BLaER1 (cell line): ENCODE measurements around the gene NRGN.

ENCODE experiments used
- H3K27ac ChIP-seq: shearing (Covaris generic); formaldehyde crosslinking; 2 replicates; pipeline ENCODE4 v1.8.1; 2022
- H3K27me3 ChIP-seq: shearing (Covaris generic); formaldehyde crosslinking; 2 replicates; pipeline ENCODE4 v1.8.1; 2022
- H3K36me3 ChIP-seq: shearing (Covaris generic); formaldehyde crosslinking; 2 replicates; pipeline ENCODE4 v1.8.1; 2022
- H3K4me1 ChIP-seq: shearing (Covaris generic); formaldehyde crosslinking; 2 replicates; pipeline ENCODE4 v1.8.1; 2022
- H3K4me2 ChIP-seq: shearing (Covaris generic); formaldehyde crosslinking; 2 replicates; pipeline ENCODE4 v1.8.1; 2022
- H3K4me3 ChIP-seq: shearing (Covaris generic); formaldehyde crosslinking; 2 replicates; pipeline ENCODE4 v1.8.1; 2022
- H3K9ac ChIP-seq: shearing (Covaris generic); formaldehyde crosslinking; 2 replicates; pipeline ENCODE4 v1.8.1; 2022
- H3K9me3 ChIP-seq: shearing (Covaris generic); formaldehyde crosslinking; 2 replicates; pipeline ENCODE4 v1.8.1; 2022
- H4K20me1 ChIP-seq: shearing (Covaris generic); formaldehyde crosslinking; 2 replicates; pipeline ENCODE4 v1.8.1; 2022
- Cebpa-rat ChIP-seq: shearing (Covaris generic); IDR thresholded peaks from 2 replicates; pipeline ENCODE4 v1.8.1; 2022

NRGN gene

DNA sequence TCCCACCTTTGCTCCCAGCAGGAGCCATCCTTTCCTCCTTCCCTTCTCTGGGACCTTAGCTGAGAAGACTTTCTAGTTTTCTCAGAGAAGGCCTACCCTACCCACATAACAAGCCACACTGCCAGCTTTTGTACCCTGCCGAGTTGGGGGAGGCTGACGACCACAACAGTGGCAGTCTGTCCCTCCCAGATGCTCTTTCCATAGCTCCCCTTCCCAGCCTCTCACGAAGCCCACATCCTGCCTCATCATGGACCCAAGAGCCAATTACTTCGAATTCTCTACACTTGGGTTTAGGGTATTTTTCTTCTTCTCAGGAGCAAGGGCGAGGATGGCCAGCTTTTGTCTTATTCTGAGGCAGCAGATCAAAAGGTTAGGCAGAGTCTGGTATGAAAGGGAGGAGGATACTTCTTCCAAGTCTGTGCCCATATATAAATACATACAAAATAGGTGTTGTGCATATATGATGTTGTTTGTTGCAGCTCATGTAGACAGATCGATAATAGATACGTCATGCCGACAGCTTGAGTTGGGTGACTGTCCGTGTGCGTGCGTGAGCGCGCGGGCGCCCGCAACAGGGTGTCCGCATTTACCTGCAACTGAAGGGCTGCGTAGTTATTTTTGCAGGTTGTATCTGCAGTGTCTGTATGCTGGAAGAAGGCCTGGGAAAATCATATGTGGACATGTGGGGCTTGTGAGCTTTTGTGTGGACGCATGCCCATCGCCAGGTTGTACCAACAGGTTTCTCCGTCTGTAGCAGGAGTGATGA lies 846 bp upstream of the NRGN start:
- Histone ChIP-seq H3K4me1 (peaks cover 43% of the 10 kb centered on the region), H3K9ac (no peak overlapping the region), H3K4me2 (peak overlapping the region; percentile 98), H3K27me3 (no peaks in the 10 kb centered on the region), H3K4me3 (no peak overlapping the region), H4K20me1 (peaks cover 30% of the 10 kb centered on the region; the same call in 1 of the 2 replicates), H3K9me3 (no peaks in the 10 kb centered on the region), H3K27ac (no peak overlapping the region), H3K36me3 (peaks cover 5% of the 10 kb centered on the region; the same call in 1 of the 2 replicates)
- no peak for TF ChIP-seq Cebpa-rat

DNA sequence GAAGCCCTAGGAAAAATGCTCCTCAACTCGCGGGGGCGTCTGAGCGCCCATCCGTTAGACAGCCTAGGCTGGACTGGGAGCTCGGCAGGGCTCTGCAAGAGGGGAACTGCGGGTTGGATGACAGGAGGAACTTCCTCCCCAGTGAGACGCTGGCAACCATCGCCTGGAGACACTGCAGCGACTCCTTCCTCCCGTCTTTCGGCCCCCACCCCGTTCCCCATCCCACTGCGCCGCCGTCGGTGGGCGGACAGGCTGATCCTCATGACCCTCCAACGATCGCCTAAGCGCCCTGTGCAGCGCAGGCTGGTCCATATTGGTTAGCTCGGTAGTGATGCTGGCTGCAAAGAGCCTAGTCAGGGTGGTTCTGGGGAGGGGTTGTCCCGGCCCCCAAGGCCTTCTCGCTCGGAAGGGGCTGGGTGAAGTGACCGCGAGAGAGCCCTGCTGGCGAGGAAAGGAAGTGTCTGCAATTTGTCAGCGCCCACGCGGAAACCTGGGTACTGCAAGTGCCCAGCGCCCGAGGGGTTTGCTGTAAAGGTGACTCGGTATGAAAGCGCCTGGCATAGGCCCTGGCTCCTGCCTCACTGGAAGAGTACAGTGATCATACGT lies 638 bp downstream of the NRGN start:
- Histone ChIP-seq H3K27me3 (no peaks in the 10 kb centered on the region), H3K27ac (no peak overlapping the region), H3K4me1 (peaks cover 45% of the 10 kb centered on the region), H3K36me3 (peaks cover 5% of the 10 kb centered on the region; the same call in 1 of the 2 replicates), H3K9me3 (no peaks in the 10 kb centered on the region), H4K20me1 (peaks cover 31% of the 10 kb centered on the region; the same call in 1 of the 2 replicates), H3K4me2 (peak overlapping the region; percentile 98), H3K9ac (peak overlapping the region; percentile 58), H3K4me3 (peak overlapping the region; percentile 71)
- TF ChIP-seq Cebpa-rat = no peak

DNA sequence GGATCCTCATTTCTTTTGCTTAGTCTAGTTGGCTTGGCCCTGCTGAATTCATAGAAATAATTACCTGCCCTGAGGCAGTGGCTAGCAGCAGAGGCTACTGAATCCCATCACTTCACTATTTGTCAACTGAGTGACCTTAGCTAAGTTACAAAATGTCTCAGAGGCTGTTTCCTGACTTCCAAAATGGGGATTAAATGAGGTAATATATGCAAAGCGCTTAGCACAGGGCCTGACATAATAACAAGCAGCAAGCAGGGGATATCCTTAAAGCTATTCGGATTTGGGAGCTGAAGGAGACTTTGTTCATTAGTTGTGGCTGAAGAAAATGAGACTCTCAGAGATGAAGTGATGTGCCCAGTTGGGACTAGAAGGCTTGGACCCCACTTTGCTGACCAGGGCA lies 2.8 kb downstream of the NRGN start:
- H3K9ac ChIP-seq = no peak overlapping the region
- H4K20me1 ChIP-seq = peaks cover 31% of the 10 kb centered on the region; the same call in 1 of the 2 replicates
- peaks cover 45% of the 10 kb centered on the region for H3K4me1 ChIP-seq
- H3K36me3 ChIP-seq = peaks cover 5% of the 10 kb centered on the region; the same call in 1 of the 2 replicates
- no peaks in the 10 kb centered on the region for H3K27me3 ChIP-seq
- H3K9me3 ChIP-seq = no peaks in the 10 kb centered on the region
- H3K4me2 ChIP-seq = no peak overlapping the region
- no peak overlapping the region for H3K4me3 ChIP-seq
- no peak overlapping the region for H3K27ac ChIP-seq
- TF ChIP-seq Cebpa-rat = no peak

DNA sequence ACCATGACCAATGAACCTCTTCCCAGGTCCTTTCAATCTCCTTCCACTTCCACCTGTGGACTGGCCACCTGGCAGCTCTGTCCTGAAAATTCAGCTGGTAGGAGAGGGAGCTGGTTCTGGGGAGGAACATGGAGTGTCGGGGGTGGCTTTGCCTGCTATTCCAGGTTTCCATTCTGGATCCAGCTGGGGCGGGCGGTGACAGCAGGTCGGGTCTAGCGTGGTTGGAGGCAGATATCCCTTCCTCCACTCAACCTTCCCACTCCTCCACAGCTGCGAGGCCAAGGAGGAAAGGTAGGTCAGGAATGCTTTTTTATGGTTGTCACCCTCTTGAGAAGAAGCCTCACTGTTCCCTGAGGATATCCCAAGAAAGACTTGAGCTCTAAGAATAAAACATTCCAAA lies 3.3 kb downstream of the NRGN start:
- Histone ChIP-seq H3K9ac (no peak overlapping the region), H3K4me2 (no peak overlapping the region), H4K20me1 (peaks cover 31% of the 10 kb centered on the region; the same call in 1 of the 2 replicates), H3K27ac (no peak overlapping the region), H3K36me3 (peaks cover 5% of the 10 kb centered on the region; the same call in 1 of the 2 replicates), H3K4me1 (peaks cover 47% of the 10 kb centered on the region), H3K4me3 (no peak overlapping the region), H3K27me3 (no peaks in the 10 kb centered on the region), H3K9me3 (no peaks in the 10 kb centered on the region)
- TF ChIP-seq Cebpa-rat = no peak

DNA sequence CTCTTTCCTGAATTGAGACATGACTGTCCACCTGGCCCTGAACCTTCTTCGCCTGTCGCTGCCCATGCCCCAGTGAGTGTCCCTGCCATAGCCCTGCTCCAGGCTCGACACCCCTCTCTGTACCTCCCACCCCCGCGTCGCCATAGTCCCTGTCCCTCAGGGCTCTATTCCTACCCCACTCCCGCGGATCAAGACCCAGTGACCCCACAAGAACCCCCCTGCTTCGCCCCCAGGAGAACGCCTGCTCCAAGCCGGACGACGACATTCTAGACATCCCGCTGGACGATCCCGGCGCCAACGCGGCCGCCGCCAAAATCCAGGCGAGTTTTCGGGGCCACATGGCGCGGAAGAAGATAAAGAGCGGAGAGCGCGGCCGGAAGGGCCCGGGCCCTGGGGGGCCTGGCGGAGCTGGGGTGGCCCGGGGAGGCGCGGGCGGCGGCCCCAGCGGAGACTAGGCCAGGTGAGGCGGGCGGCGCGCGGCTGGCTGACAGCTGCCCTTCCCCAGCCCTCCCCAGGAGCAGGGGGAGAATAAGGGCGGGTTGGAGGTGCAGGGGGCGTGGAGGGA lies 5.6 kb downstream of the NRGN start:
- H3K4me3 ChIP-seq = peak overlapping the region; percentile 69

DNA sequence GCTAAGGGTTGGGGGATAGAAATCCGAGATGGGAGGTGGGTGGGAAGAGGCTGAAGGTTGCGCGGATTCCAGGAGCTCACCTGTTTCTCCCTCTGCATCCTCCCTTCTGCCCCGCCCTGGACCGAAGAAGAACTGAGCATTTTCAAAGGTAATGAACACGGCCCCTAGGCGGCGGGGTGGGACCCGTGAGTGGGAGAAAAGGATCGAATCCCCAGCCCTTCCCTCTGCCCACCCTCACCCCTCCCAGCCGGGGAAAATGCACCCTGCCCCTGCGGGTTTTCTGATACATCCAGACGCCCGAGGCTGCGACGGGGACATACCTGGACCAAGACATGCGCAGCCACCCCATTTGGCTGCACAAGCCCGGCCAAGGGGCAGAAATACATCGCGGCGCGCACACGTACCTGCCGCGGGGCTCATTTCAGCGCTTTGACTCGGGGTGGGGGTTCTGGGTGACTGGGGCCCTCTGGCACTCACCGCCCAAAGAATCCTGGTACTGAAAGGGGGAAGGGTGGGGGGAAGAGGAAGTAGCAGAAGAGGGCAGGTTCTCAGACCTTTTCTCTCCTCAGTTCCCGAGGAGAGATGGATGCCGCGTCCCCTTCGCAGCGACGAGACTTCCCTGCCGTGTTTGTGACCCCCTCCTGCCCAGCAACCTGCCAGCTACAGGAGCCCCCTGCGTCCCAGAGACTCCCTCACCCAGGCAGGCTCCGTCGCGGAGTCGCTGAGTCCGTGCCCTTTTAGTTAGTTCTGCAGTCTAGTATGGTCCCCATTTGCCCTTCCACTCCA lies 6.3 kb downstream of the NRGN start:
- Histone ChIP-seq H3K4me2 (peak overlapping the region; percentile 95), H3K4me3 (peak overlapping the region; percentile 69), H3K4me1 (peaks cover 41% of the 10 kb centered on the region), H3K36me3 (peaks cover 5% of the 10 kb centered on the region; the same call in 1 of the 2 replicates), H3K27me3 (no peaks in the 10 kb centered on the region), H3K27ac (peak overlapping the region; percentile 49), H3K9ac (peak overlapping the region; percentile 64), H4K20me1 (peaks cover 25% of the 10 kb centered on the region; the same call in 1 of the 2 replicates), H3K9me3 (no peaks in the 10 kb centered on the region)
- no peak for TF ChIP-seq Cebpa-rat

More for the DNA sequence above, 5.6 kb downstream of the NRGN start:
- no peak for TF ChIP-seq Cebpa-rat
- Histone ChIP-seq H3K9me3 (no peaks in the 10 kb centered on the region), H3K4me2 (peak overlapping the region; percentile 95), H3K4me1 (peaks cover 48% of the 10 kb centered on the region), H3K9ac (no peak overlapping the region), H4K20me1 (peaks cover 31% of the 10 kb centered on the region; the same call in 1 of the 2 replicates), H3K36me3 (peaks cover 5% of the 10 kb centered on the region; the same call in 1 of the 2 replicates), H3K27me3 (no peaks in the 10 kb centered on the region), H3K27ac (no peak overlapping the region)

DNA sequence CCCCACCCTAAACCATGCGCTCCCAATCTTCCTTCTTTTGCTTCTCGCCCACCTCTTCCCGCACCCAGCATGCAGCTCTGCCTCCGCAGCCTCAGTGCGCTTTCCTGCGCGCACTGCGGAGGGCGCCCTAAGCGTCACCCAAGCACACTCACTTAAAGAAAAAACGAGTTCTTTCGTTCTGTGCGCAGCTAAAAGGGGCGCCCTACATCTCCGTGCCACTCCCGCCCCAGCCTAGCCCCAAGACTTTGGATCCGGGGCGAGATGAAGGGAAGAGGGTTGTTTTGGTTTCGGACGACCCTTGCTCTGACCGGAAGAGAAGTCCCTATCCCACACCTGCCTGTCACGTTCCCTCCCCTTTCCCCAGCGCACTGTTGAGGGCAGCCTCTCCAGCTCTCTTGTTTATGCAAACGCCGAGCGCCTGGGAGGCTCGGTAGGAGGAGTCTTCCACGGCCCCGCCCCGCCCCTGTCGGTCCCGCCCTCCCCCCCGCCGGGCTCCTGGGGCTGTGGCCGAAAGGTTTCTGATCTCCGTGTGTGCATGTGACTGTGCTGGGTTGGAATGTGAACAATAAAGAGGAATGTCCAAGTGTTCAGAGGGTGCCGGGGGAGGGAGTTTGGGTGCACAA lies 7.0 kb downstream of the NRGN start:
- Histone ChIP-seq H3K27ac (peak overlapping the region; percentile 49), H3K4me1 (peaks cover 34% of the 10 kb centered on the region), H3K9ac (peak overlapping the region; percentile 64), H3K4me3 (peak overlapping the region; percentile 69), H3K27me3 (no peaks in the 10 kb centered on the region), H3K36me3 (peaks cover 5% of the 10 kb centered on the region; the same call in 1 of the 2 replicates), H4K20me1 (peaks cover 18% of the 10 kb centered on the region; the same call in 1 of the 2 replicates), H3K9me3 (no peaks in the 10 kb centered on the region), H3K4me2 (peak overlapping the region; percentile 95)
- no peak for TF ChIP-seq Cebpa-rat

DNA sequence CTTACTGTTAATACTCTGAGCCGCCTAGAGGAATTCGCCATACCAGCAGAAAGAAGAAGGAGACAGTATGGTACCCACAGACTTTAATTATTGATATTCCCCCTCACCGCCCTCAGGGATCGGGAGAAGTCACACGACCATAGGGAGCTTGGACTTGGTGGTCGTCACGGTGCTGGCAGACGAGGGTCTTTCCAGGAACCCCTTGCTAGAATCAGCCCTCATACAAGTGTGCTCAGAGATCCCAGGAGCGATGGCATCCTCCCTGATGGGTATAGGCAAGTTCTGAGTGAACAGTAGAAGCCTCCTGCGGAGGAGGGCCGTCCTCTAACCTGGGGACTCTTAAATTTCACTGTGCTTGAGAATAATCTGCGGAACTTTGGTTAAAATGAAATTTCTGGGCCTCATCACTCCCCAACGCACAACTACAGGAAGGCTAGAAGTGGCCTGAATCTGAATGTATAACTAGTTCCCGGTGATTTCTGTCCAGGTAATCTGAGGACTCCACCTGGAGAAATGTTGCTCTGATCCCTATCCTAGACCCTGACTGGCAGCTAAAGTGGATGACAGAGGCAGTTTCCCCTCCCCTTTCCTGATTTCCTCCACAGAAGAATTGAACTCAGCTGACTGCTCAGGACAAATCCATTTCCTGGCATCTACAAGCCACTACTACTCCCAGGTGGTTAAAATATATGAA lies 7.8 kb downstream of the NRGN start:
- no peak overlapping the region for H3K27ac ChIP-seq
- peaks cover 35% of the 10 kb centered on the region for H3K4me1 ChIP-seq
- H3K4me3 ChIP-seq = no peak overlapping the region
- H3K36me3 ChIP-seq = peaks cover 5% of the 10 kb centered on the region; the same call in 1 of the 2 replicates
- H4K20me1 ChIP-seq = peaks cover 13% of the 10 kb centered on the region; the same call in 1 of the 2 replicates
- H3K9me3 ChIP-seq = no peaks in the 10 kb centered on the region
- peak overlapping the region; percentile 95 for H3K4me2 ChIP-seq
- no peak for TF ChIP-seq Cebpa-rat
- no peak overlapping the region for H3K9ac ChIP-seq
- no peaks in the 10 kb centered on the region for H3K27me3 ChIP-seq
